Smooth muscle cell (in vitro differentiated cells): ENCODE results near the gene CLMN. TPM values are rescaled to one million over a fixed set of nuclear protein-coding genes. Genes with fewer than 3 reads are reported as not detected.

Source experiments
- DNase-seq: peaks from one replicate; lab custom pipeline; 2025; ENCODE audit not compliant: unreplicated experiment; lab: John Stamatoyannopoulos, UW
- H2AFZ ChIP-seq: fragments of 200-600 bp; sonication (generic); 2 replicates; pipeline ENCODE4 v1.6.0; 2016; ENCODE audit warnings: antibody characterized with exemption, low read depth, mild to moderate bottlenecking
- H3F3A ChIP-seq: fragments of 200-600 bp; sonication (generic); 2 replicates; pipeline ENCODE4 v1.6.0; 2017; ENCODE audit warnings: antibody characterized with exemption, low read depth
- H3K27ac ChIP-seq: fragments of 200-600 bp; sonication (generic); 2 replicates; pipeline ENCODE4 v1.5.1; 2016; ENCODE audit warnings: low read depth, mild to moderate bottlenecking
- H3K27me3 ChIP-seq: fragments of 200-600 bp; sonication (generic); 2 replicates; pipeline ENCODE4 v1.6.1; 2016; ENCODE audit warnings: low read depth, mild to moderate bottlenecking
- H3K36me3 ChIP-seq: fragments of 200-600 bp; sonication (generic); 2 replicates; pipeline ENCODE4 v1.5.1; 2016; ENCODE audit warnings: low read depth
- H3K4me1 ChIP-seq: fragments of 200-600 bp; sonication (generic); 2 replicates; pipeline ENCODE4 v1.5.1; 2016; ENCODE audit warnings: low read depth
- H3K4me2 ChIP-seq: fragments of 200-600 bp; sonication (generic); 2 replicates; pipeline ENCODE4 v1.6.0; 2016; ENCODE audit warnings: mild to moderate bottlenecking
- H3K4me3 ChIP-seq: fragments of 200-600 bp; sonication (generic); 2 replicates; pipeline ENCODE4 v1.5.1; 2016; ENCODE audit warnings: mild to moderate bottlenecking
- H3K79me2 ChIP-seq: fragments of 200-600 bp; sonication (generic); 2 replicates; pipeline ENCODE4 v1.6.0; 2016; ENCODE audit warnings: low read depth, mild to moderate bottlenecking
- H3K9ac ChIP-seq: fragments of 200-600 bp; sonication (generic); 2 replicates; pipeline ENCODE4 v1.6.0; 2016; ENCODE audit warnings: low read depth
- H3K9me3 ChIP-seq: fragments of 200-600 bp; sonication (generic); replicated peaks from 2 replicates; pipeline ENCODE4 v1.5.1; 2016; ENCODE audit warnings: low read depth
- H4K20me1 ChIP-seq: fragments of 200-600 bp; sonication (generic); 2 replicates; pipeline ENCODE4 v1.6.0; 2016; ENCODE audit warnings: low read depth
- WGBS: methylation state at CpG from one replicate; pipeline ENCODE4 v1.1.7; 2016; ENCODE audit warnings: low lambda C conversion rate; 5-methylcytosine and 5-hydroxymethylcytosine counted together
- polyA plus RNA-seq: library from polyadenylated mRNA; unstranded; fragments of >200 nt; fragmentation: Nextera tagmentation; extraction: Ambion mirVana; gene quantifications from 2 replicates; pipeline ENCODE4 v1.2.1, GENCODE V29; 2016
- total RNA-seq: library from RNA; depleted of rRNA; stranded (reverse); fragments of >200 nt; gene quantifications from 2 replicates; pipeline ENCODE4 v1.2.3, GENCODE V29; 2014
- TF ChIP-seq, protein P1 (sequence below): fragments of 200-600 bp; sonication (generic); IDR thresholded peaks from 2 replicates; pipeline ENCODE4 v1.5.1; 2017; ENCODE audit warnings: borderline replicate concordance, mild to moderate bottlenecking, antibody characterized with exemption; ENCODE audit not compliant: insufficient read depth, poor library complexity, severe bottlenecking

The CLMN gene
- total and polyA plus RNA-seq, 2 experiments from 2014 or later: 1.3 to 3.5 TPM

DNA sequence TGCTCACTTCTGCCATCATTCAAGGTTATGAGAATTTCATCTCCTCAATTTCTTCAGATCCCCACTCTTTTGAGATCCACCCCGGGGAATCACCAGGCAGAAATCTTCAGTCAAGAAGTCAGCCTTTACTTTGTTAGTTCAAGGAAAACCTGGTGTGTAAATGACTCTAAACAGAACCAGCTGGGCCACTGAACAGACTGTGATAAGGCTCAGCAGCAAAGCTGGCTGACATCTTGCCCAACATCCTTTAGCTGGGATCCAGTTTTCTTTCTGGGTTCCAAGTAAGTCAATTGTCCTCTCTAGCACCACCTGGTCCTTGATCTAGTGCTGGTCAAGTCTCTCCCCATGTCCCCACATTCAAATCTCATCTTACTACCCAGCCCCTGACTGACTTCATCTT, 11.6 kb downstream of the CLMN start:
- no peaks in the 10 kb centered on the region for H4K20me1 ChIP-seq
- H3K36me3 ChIP-seq: no peaks in the 10 kb centered on the region
- H3K79me2 ChIP-seq: no peaks in the 10 kb centered on the region
- H3K4me2 ChIP-seq: peak overlapping the region; percentile 63
- TF ChIP-seq, protein P1, sequence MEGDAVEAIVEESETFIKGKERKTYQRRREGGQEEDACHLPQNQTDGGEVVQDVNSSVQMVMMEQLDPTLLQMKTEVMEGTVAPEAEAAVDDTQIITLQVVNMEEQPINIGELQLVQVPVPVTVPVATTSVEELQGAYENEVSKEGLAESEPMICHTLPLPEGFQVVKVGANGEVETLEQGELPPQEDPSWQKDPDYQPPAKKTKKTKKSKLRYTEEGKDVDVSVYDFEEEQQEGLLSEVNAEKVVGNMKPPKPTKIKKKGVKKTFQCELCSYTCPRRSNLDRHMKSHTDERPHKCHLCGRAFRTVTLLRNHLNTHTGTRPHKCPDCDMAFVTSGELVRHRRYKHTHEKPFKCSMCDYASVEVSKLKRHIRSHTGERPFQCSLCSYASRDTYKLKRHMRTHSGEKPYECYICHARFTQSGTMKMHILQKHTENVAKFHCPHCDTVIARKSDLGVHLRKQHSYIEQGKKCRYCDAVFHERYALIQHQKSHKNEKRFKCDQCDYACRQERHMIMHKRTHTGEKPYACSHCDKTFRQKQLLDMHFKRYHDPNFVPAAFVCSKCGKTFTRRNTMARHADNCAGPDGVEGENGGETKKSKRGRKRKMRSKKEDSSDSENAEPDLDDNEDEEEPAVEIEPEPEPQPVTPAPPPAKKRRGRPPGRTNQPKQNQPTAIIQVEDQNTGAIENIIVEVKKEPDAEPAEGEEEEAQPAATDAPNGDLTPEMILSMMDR: no peak
- no peak for DNase-seq
- WGBS: 52% methylated on average over 1 of the region's 1 CpG
- no peak overlapping the region for H3K27ac ChIP-seq
- H3F3A ChIP-seq: no peaks in the 10 kb centered on the region
- no peak overlapping the region for H3K4me3 ChIP-seq
- H2AFZ ChIP-seq: peak overlapping the region; percentile 37
- no peaks in the 10 kb centered on the region for H3K27me3 ChIP-seq
- no peak overlapping the region for H3K9ac ChIP-seq
- peaks cover 7% of the 10 kb centered on the region for H3K4me1 ChIP-seq
- H3K9me3 ChIP-seq: no peaks in the 10 kb centered on the region

DNA sequence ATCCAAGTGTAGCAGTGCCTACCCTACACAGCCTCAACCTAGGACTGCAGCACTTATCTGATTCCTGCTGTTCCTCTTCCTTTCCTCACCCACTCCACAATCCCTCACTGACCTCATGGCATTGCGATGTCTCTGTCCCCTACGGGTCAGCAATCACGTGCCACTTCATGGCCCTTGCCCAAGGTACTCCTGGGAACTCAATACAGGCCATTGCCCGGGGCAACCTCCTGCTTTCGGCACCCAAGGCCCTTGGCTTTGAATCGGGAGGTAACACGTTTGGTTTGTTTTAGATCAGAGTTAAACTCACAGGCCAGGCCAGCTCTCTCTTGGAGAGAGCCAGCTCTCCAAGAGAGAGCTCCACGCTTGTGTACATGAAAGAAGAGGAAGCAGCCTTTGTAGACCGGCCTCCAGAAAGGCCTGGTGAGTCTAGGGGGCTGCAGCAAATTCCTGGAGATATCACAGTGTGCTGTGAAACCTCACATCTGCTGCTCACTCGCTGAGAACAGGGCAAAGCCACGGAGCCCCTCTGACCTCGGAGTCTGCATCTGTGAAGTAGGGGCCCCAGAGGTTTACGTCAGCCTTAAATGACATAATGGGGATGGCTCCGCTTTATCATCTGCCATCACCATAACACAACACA, 12.2 kb downstream of the CLMN start:
- H4K20me1 ChIP-seq: no peaks in the 10 kb centered on the region
- peaks cover 11% of the 10 kb centered on the region for H3K4me1 ChIP-seq
- no peaks in the 10 kb centered on the region for H3K36me3 ChIP-seq
- H3K27ac ChIP-seq: peak overlapping the region; percentile 49
- TF ChIP-seq, protein P1: no peak
- no peak overlapping the region for H3K4me3 ChIP-seq
- H3K27me3 ChIP-seq: no peaks in the 10 kb centered on the region
- no peaks in the 10 kb centered on the region for H3K9me3 ChIP-seq
- 45% methylated on average over 14 of the region's 14 CpGs for WGBS
- H3K9ac ChIP-seq: no peak overlapping the region
- DNase-seq: no peak
- no peaks in the 10 kb centered on the region for H3K79me2 ChIP-seq
- H3F3A ChIP-seq: no peaks in the 10 kb centered on the region
- H2AFZ ChIP-seq: peak overlapping the region; percentile 37
- H3K4me2 ChIP-seq: peak overlapping the region; percentile 63

- H3K79me2 ChIP-seq: no peaks in the 10 kb centered on the region
- peaks cover 11% of the 10 kb centered on the region for H3K4me1 ChIP-seq
- H3K4me3 ChIP-seq: no peak overlapping the region
- no peaks in the 10 kb centered on the region for H3K36me3 ChIP-seq
- WGBS: 95% methylated on average over 4 of the region's 4 CpGs
- no peaks in the 10 kb centered on the region for H3K9me3 ChIP-seq
- H3K4me2 ChIP-seq: no peak overlapping the region
- no peaks in the 10 kb centered on the region for H4K20me1 ChIP-seq
- H3K27me3 ChIP-seq: peaks cover 2% of the 10 kb centered on the region
- TF ChIP-seq, protein P1: no peak
- DNase-seq: no peak
- no peak overlapping the region for H2AFZ ChIP-seq
- no peaks in the 10 kb centered on the region for H3F3A ChIP-seq
- no peak overlapping the region for H3K27ac ChIP-seq
- no peak overlapping the region for H3K9ac ChIP-seq
These were observed 13.8 kb downstream of the CLMN start for GRCh38 chr14:95305940-95306339.

- Histone ChIP-seq H3K4me1 (peaks cover 11% of the 10 kb centered on the region), H4K20me1 (no peaks in the 10 kb centered on the region), H3K9ac (no peak overlapping the region), H3K27me3 (peaks cover 10% of the 10 kb centered on the region), H3F3A (no peaks in the 10 kb centered on the region), H3K4me3 (no peak overlapping the region), H2AFZ (no peak overlapping the region), H3K36me3 (no peaks in the 10 kb centered on the region), H3K79me2 (no peaks in the 10 kb centered on the region), H3K9me3 (no peaks in the 10 kb centered on the region), H3K4me2 (no peak overlapping the region), H3K27ac (no peak overlapping the region)
- no peak for DNase-seq
- 95% methylated on average over 7 of the region's 7 CpGs for WGBS
- TF ChIP-seq, protein P1: no peak
These were observed 14.6 kb downstream of the CLMN start for GRCh38 chr14:95305145-95305544.
